Activated naive CD4-positive, alpha-beta T cell treated with Interleukin-2 at 50 U/mL for 16 hours (primary cell): ENCODE measurements around the gene SCD5.

Experiments used
- DNase-seq: peaks from one replicate; pipeline ENCODE4 v3.0.0-alpha.2; 2020

Gene SCD5

DNA sequence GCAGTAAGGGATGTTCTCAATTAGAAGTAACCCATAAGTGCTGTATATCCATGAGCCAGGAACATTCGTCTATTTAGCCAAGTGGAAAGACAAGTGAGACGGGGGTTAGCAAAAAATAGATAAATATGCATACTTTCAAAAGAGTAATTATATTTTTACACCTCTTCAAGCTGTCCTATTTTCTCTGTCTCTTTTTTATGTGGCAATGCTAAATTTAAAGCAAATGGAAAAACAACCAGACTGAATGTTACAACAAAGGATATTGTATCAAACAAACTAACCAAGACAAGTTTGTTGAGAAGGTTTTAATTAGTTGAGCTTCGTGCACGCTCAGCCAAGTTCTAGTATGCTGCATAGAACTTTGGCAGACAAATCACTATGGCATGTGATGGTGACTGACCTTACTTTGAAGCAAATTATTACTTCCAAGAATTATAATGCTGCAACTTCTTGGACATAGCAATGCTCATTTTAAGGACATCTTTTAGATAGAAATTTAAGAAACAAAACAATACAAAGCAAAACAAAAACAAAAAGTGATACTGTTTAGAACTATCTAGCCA lies 175.4 kb downstream of the SCD5 start:
- DNase-seq, result no peak

DNA sequence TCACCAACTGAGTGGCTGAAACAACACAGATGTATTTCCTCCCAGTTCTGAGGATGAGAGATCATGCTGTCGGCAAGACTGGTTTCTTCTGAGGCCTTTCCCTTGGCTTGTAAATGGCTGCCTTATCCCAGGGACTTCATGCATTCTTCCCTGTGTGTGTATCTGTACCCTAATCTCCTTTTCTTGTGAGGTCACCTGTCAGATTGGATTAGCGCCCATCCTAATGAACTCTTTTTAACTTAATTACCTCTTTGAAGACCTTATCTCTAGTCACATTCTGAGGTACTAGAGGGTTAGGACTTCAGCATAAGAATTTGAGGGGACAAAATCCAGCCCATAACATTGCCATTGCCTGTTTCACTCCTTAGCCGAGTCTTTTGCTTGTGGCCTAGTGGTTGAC lies 177.3 kb downstream of the SCD5 start:
- no peak for DNase-seq

DNA sequence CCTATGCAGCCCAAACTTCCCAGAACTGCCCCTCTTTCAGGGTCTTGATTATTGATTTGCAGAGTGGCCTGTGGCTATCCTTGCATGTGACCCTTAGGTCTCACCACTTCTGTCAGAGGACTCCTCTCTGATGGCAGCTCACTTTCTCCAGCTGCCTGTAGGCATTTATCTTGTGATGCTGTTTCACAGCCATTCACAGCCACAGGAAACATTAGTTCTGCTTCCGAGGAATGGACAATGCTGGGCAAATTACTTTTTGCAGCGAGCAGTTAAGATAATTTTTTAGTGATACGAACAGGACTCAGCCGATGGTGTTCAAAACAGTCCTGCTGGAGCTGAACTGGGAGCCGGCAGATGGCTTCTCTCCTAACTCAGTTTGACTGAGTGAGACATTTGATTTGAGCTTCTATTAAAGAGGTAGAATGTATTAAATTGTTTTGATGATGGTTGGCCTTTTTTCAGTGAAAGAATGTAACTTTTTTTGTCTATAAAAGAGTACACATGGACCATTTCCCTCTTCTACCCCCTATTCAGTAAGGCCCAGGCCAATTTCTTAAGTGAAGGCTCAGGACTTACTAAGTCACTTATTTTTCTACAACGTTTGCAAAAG lies 178.4 kb downstream of the SCD5 start:
- no peak for DNase-seq

DNA sequence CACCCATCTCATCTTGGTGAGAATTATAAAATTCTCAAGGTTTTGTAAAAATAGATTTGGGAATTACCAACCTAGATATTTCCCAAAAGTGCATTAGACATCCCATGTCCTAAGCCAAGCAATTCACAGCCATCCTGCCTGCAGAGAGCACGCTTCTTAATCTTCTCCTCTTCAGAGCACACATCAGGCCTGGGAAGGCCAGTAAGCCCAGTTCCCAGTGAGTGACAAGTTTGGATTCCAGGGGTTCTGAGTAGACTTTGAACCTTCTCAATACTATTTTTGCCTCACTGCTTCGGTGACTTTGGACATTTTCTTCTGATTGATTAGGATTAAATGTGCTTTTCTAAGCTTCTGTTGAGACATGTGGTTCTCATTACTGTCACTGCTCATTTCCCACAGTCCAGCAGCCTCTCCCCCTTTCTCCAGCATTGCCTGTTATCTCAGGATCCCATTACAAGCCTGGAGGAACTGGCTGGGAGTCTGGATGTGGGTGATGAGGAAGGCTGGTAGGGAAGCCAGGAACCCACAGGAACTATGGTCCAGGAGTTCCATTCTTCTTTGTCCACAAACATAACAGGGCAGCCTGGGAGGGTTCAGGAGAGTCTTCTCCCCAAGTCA lies 180.4 kb downstream of the SCD5 start:
- DNase-seq, result no peak

DNA sequence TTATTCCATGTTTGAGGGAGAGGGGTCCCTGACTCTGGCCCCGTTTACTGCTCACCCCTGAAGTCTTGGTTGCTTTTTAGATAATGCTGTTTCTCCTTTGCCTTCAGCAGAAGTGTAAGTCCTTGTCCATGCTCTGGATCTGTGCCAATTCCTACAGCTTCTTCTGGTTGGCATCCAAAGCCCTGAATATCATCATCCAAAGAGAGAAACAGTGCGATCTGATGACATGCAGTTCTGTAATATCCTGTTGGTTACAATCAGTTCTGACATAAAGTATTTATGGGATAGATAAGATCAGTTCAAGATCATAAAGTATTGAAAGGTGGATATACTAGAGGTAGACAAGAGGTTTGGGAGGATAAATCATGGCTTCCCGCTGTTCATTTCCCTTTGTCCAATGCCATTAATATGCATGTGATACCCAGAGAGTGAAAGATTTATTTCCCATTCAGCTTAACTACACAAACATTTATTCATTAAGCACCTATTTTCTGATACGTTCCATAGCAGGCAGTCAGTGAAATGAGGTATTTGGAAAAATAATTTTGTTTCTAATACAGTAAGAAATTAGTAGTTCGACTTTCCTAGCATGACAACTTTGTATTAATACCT lies 183.7 kb downstream of the SCD5 start:
- DNase-seq, result no peak

DNA sequence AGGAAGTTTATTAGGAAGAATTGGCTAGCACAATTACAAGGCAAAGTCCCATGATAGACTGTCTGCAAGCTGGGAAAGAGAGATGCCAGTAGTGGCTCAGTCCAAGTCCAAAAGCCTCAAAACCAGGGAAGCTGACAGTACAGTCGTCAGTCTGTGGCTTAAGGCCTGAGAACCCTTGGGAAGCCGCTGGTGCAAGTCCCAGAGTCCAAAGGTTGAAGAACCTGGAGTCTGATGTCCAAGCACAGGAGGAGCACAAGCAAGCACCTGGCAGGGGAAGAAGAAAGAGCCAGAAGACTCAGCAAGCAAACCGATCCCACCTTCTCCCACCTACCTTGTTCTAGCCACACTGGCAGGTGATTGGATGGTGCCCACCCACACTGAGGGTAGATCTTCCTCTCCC lies 185.5 kb downstream of the SCD5 start:
- no peak for DNase-seq

DNA sequence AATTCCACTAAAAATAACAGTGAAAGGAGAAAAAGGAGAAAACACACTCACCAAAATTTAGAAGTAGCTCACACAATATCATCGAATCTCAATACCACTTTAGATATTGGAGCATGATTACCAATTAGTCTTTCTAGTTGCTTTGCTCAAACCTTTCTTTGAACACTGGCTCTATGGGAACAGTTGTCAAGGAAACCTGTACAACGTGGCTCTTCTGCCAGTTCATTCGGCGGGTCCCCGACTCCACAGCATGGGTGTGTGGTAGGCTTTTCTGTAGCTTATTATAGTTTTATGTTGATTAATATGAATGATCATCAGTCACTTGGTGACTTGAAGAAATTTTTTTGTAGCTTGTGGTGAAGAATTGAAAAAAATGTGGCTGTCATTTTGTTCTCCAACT lies 186.6 kb downstream of the SCD5 start:
- DNase-seq, result no peak

DNA sequence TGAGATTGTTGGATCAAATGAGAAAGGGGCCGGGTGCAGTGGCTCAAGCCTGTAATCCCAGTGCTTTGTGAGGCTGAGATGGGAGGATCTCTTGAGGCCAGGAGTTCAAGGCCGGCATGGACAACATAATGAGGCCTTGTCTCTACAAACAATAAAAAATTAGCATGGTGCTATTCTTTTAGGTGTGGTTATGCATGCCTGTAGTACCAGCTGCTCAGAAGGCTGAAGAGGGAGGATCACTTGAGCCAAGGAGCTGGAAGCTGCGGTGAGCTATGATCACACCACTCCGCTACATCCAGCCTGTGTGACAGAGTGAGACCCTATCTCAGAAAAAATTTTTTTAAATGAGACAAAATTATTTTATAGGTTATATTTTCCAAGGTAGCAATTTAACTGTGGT lies 187.1 kb downstream of the SCD5 start:
- DNase-seq, result no peak

DNA sequence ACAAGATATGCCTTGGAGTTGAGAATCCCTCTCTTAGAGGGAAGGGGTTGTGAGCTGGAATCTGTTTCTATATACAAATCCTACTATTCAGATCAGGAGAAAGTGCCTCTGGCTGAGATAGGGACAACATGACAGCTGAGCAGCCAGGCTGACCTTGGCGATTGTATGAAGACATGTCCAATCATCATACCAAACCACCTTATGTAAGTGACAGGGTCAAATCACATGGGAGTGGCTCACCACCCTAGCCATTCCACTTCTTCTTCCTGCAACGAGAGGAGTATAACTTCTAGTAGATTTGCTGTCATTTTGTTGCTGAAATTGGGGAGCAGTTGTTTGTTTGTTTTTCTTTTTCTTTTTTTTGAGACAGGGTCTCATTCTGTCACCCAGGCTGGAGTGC lies 188.6 kb downstream of the SCD5 start:
- no peak for DNase-seq

DNA sequence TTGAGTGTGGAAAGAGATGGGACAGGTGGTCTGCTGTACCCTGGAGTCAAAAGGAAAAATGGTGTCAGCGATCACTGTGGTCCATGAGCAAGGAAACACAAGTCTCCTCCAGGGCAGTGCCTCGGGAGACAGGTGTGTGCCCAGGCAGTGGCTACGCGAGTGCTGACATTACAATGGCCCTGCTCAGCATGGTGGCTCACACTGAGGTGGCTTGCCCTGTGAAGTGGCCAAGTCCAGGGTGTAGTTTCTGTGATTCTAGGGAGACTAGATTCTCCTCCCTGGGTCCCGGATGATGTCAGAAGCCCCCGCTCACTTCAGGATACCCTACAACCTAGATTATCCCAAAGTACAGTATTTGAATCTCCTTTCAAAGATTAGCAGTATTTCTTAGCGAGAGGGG lies 192.0 kb downstream of the SCD5 start:
- DNase-seq, result no peak

DNA sequence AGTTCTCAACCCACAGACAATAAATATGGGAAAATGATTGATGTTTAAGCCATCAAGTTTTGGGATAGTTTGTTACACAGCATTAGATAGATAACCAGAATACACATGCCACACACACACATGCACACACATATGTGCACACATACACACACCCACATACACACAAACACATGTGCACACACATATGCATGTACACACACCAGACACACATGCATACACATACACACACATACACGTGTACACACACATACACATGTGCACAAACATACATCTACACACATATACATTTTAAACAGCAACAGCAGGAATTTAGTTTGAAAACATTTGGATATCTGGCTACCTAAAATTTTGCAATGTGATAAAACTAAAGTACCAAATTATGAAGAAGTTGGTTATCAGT lies 194.1 kb downstream of the SCD5 start:
- DNase-seq, result no peak

DNA sequence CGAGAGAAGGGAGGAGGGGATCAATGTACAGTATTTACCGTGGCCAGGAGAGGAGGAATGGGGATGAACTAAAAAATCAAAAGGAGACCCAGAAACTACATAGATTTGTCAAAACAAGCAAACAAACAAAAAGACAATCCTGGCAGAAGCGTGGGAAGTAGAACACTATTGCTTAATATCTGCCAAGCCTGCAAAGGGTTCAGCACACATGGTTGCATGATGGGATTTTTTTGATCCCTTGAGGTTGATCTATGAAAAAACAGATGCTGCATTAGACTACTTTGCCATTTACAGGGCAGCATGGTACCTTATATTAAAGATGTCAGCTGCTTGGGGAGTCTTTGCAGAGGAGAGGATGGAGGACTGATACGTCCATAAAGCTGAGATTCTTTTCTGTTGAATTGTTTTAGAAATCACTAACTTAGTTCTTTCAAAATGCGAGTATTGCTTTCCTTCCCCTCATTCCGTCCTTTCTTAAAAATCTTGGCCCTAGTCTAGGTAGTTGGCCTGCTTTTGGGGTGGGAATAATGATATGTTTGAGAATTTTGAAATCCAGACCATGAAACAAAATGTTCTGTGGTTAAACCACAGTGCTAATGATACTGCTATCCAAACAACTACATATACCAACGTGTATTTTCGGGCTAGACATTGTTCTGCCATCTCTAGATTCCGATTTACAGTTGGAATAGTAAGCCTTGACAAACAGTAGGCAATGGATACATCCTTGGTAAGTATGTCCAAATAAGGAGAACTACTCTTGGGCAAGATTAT lies 197.2 kb downstream of the SCD5 start:
- no peak for DNase-seq

DNA sequence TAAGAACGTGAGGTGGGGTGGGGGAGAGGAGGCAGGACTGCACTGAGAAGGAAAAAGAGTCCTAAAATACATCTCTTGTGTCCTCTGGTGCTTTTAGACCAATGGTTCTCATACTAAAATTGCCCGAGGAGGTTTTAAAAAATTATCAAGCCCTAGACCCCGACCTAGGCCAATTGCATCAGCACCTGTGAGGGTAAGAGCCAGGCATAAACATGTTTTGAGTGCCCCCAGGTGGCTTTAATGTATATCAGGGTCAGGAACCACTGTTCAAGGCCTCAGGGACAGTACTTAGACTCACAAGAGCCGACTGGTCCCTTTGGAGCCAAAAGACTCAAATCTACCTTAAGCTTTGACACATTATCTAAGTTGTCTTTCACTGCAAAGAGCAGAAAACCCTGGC lies 199.3 kb downstream of the SCD5 start:
- no peak for DNase-seq

DNA sequence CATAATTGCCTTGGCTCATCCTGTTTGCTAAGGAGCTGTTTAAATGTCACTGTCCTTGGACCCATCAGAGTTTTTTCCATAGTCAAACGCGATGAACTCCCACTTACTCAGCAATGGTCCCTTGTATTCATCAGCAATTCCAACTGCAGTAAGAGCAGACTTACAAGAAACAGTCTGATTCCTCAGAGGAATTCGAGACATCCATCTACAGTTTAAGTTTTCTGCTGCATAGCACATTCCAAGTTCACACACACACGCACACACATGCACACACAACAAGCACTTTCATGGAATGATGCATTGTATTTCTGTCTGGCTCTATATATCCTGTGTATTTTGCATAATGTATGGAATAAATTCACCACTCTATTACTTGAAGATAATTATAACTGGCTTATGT lies 204.1 kb downstream of the SCD5 start:
- DNase-seq, result no peak

DNA sequence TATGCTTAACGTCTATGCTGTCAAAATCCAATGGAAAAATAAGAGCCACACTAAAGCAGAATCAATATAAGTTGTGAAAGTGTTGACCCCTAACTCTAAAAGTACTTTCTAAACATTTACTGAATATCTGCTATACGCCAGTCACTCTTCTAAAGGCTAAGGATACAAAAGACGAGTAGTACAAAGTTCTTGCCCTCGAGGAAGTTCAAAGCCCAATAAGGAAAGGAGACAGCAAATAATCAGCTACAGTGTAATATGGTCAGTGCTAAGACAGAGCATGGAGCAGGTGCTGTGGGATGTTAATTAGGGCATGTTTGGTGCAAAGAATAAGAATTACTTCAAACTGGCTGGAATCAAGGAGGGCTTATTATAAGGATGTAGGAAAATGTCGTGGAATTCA lies 205.2 kb downstream of the SCD5 start:
- DNase-seq, result no peak

DNA sequence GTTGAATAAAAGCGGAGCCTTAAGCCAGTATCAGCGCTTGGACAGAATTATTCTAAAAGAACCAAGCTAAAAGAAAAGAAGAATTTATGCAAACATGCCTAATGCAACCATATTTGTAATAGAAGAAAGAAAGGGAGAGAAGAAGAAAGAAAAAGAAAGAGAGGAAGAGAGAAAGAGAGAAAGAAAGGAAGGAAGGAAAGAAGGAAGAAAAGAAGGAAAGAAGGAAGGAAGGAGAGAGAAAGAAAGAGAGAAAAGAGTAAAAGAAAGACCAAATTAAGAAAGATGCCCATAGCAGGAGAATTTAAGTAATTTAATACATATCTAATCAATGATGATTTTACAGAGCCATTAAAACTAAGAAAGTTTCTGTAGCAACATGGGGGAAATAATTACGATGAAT lies 206.0 kb downstream of the SCD5 start:
- no peak for DNase-seq

DNA sequence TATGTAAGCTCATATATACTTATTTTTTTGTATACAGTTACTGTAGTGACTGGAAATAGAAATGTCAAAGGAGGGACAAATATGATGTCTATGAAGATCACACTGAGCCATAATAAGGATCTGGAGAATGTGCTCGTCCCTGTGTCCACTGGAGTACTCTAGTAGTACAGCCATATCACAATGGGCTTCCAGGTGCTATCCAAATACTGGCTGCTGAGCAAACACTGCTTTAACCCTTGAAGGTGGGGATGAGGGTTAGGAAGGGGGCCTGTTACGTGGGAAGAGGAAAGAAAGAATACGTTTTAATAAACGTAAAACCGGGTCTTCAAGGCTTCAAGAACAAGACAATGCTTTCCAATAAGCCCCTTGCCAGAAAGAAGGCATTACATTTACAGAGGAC lies 207.0 kb downstream of the SCD5 start:
- DNase-seq, result no peak

DNA sequence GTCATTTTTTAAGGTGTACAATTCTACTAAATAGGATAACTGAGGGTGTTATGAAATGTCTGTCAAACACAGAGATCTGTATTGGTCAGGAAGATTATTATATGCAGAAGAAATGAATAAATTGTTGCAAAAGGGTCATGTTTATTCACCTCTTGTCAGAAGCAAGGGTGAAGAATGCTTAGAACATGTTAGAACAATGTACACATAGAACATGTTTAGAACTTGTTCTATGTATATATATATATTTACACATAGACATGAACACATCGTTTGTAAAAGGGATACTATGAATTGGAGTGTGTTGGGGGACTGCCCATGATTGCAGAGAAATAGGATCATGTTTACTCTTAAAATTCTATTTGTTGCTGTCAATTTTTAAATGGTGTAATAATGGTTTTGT lies 208.8 kb downstream of the SCD5 start:
- DNase-seq, result no peak

DNA sequence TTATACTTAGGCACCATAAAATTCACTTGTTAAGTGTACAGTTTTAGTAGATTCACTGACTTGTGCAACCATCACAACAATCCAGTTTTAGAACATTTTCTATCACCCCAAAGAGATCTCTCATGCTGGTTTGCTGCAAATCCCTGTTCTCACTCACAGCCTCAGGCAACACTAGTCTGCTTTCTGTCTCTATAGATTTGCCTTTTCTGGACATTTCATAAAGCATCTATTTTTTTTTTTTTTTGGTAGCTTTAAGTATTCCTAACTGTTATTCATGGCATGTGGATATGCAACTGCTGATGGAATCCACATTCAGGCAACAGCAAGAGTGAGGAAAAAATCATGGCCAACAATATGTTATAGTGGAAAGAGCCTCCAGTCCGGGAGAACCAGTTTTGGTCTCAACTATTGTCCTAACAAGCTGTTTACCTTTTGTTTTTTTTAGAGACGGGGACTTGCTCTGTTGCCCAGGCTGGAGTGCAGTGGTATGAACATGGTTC lies 209.8 kb downstream of the SCD5 start:
- DNase-seq, result no peak

DNA sequence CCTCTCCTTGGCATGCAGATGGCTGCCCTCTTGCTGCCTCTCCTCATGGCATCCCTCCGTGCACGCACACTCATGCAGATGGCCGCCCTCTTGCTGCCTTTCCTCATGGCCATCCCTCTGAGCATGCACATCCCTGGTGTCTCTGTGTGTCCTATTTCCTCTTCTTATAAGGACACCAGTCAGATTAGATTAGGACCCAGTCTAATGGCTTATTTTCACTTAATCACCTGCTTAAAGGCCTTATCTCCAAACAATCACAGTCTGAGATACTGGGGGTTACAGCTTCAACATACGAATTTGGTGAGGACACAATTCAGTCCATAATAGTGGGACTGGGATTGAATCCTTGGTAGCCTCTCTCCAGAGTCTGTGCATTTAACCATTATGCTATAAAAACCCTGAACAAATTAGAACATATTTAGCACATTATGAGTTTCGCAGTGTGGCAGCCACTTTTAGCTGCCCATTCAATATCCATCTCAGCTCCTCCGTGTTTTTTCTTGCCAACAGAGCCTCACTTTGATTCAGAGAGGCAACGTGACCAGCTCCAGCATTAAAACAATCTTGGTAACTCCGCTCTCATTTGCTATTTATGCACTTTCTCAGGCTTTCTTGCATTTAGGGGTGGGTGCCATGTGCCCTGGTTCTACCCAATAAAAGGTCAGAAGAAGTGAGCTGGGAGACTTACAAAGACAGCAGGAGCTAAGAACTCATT lies 210.6 kb downstream of the SCD5 start:
- no peak for DNase-seq

DNA sequence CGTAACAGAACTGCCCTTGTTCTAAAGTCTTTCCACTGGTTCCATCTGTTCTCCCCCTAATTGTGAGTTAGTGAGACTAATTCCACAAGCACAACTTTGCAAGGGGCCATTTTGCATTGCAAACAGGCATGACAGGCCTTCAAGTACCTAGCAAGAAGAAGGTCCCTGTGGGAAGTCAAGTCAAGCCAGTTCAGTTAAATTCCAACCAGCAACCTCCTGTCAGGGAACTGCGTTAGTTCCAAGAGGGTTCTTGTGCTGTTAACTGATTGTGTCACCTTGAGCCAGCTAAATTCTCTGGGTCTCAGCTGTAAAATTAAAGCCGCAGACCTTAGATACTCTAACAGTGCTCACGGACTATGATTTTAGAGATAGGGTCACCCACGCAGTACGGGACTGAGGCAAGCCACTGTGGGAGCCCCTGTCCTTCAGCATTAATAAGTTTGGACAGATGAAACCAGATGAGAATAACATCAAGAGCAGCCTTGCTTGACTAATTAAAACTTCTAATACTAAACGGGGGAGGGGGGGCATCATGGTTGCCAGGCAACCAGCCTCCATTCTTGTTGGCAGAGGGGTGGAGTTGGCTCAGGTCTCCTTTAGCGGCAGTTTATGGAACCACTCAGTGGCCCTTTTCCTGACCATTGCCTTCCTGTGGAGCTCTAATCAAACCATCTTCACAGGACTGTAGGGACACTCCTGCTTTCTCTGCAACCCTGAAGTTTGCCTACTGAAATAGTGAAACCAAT lies 212.7 kb downstream of the SCD5 start:
- no peak for DNase-seq

DNA sequence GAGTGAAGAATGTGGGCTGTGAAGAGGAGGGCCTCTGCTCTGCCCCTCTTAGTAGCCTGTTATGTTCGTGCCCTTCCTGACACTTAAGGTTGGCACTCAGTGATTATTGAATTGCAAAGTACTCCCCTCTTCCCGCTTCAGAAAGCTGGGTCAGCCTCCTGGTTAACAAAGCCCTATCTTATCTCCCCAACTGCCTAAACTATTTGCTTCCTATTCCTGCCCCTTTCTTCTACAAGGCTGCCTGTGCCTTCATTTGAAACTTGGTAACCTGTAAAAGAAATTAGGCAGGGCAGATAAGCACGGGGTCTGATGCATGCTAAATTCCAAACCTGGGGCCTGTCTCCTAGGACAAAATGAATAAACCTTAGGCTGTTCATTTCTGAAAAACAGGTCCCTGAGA lies 213.7 kb downstream of the SCD5 start:
- no peak for DNase-seq
